KG1 (cell line): ENCODE data around the gene BACH2.
"Not testable (repeated sequence)": the region's sequence is repeated elsewhere in the genome, so short reads cannot be mapped to it uniquely, and the experiment has no call there.

ENCODE experiments used
- DNase-seq: peaks from one replicate; lab custom pipeline; 2025; lab: John Stamatoyannopoulos, UW

The BACH2 gene

GRCh38 chr6:89993411-89993810 lies 303.2 kb downstream of the BACH2 start:
- DNase-seq, result no peak

GRCh38 chr6:89992818-89993217 lies 303.8 kb downstream of the BACH2 start:
- DNase-seq, result no peak

DNA sequence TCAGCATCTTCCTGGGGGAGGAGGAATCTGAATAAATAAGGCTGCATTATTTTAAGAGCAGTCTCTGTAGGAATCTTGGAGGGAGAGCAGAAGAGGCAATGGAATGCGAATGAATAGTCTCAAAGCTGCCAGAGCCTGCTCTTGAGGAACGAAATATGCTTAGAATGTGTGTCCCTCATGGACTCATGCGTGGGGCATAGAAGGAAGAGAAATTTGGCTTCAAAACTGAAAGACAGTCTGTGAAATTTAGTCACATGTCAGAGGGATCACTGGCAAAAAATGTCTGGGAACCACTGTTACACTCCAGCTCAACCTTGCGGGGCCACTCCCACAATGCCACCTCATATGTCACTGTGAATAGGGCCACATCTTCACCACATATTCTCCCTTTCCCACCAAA lies 306.9 kb downstream of the BACH2 start:
- DNase-seq, result no peak

DNA sequence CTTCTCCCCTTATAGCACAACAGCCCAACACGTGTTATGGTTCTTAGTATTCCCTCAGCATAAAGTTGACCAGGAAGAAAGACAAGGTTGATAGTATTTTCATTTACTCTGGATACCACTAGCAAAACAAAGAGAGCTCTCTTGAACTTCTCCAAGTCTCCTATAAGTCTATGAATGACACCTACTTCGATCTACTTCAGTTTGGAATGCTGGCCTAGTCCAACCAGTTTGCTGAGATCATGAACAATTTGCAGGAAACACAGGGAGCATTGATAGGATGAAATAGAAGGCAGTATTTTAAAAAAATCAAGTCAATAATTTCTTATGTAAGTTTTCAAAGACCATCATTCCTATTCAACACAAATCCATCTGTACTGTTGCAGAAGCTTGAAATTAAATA lies 308.8 kb downstream of the BACH2 start:
- DNase-seq, result no peak

GRCh38 chr6:89987140-89987539 lies 309.5 kb downstream of the BACH2 start:
- DNase-seq, result no peak

- DNase-seq, result no peak
Observed at GRCh38 chr6:89986650-89987074, 310.0 kb downstream of the BACH2 start.

- DNase-seq, result no peak
Observed at GRCh38 chr6:89985751-89986493, 310.7 kb downstream of the BACH2 start.

- DNase-seq, result no peak
Observed at GRCh38 chr6:89984926-89985750, 311.5 kb downstream of the BACH2 start.

DNA sequence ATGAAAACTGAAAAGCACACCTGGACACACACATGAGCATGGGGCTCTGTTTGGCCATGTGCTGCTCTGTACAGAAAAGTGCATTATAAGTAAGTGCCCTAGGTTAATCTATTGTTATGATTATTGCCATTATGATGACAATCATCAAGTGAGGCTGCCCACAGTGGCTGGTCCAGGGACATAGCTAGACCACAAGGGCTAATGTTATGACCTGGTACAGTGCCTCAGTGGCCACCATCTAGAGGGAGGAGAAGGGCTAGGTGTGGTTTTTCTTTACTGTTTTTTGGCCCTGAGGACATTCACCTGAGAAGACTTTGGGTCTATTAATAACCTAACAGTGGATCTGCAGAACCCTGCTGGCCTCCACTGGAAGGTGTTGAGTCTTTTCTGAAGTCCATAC lies 316.3 kb downstream of the BACH2 start:
- no peak for DNase-seq

GRCh38 chr6:89979481-89980119 lies 317.0 kb downstream of the BACH2 start:
- DNase-seq, result no peak

- DNase-seq, result no peak
Observed at GRCh38 chr6:89978749-89979145, 317.9 kb downstream of the BACH2 start.

- DNase-seq, result no peak
Observed at GRCh38 chr6:89977808-89978748, 318.6 kb downstream of the BACH2 start.

DNA sequence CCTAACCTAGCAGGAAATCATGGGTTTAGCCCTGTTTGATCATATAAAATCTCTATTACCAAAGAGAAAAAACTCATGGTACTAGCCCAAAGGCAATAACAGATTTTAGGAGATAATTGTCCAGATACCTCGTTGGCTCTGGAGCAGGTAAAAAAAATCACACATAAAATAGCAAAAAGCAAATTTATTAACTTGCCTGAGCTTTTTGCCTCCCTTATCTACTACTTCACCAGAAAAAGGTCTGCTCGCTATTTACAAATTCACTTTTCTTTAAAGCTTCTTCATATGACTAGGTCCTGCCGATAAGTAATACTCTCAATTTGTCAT lies 320.0 kb downstream of the BACH2 start:
- no peak for DNase-seq

- no peak for DNase-seq
Observed at GRCh38 chr6:89975991-89976693, 320.5 kb downstream of the BACH2 start.

- DNase-seq, result no peak
Observed at GRCh38 chr6:89975366-89975765, 321.3 kb downstream of the BACH2 start.

DNA sequence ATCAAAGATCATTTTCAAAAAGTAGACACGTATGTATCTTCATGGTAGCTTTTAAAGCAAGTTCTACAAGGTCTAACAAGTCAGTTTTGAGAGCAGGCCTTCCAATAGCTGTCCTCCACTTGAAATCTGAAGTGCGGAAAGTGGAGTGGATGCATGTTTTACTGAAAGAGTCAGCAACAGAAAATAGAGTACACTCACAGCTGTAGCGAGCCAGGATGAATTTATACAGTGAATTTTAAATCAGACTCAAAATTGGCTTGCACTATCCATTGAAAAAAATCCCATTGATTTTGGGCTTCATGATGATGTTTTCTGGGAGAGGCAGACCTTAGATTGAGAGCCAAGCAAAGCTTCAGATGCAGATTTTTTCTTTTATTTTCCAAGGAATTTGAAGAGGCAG lies 321.8 kb downstream of the BACH2 start:
- no peak for DNase-seq

DNA sequence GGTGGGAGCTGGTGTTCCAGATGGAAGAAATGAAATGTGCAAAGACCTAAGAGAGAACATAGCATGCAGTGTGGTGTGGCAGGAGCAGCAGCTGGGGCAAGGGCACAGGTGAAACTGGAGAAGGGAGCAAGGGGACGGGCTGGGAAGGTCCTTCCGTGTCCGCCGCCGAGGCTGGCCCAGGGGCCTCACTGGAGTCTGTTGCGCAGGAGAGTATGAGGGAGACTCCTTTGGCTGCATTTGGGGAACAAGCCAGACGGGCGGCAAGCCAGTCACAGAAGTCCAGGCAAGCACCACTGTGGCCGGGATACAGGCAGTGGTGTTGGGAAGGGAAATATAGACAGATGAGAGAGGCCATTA lies 324.6 kb downstream of the BACH2 start:
- no peak for DNase-seq

- not testable (repeated sequence) for DNase-seq
Observed at GRCh38 chr6:89971338-89972024, 325.2 kb downstream of the BACH2 start.

GRCh38 chr6:89970609-89971337 lies 325.9 kb downstream of the BACH2 start:
- peak; percentile 1 for DNase-seq

DNA sequence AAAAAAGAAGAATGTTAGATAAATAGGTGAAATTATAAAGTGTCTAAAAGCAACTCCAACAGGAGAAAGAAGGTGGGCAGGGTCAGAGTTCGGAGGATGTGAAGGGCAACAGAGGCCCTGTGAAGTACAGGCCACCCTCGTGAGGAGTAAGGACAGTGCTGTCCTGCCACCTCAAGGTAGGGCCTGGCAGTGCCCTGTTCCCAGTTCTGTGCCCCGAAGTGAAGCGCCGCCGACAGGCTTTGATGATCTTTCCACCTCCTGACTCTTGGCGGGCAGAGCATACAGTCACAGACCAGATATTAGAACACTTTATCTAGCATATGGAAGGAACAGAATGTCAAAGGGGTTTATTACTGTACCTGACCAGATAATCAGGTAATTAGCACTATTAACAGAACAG lies 326.6 kb downstream of the BACH2 start:
- DNase-seq, result no peak
